ENCODE data around the gene EYS.

DNA sequence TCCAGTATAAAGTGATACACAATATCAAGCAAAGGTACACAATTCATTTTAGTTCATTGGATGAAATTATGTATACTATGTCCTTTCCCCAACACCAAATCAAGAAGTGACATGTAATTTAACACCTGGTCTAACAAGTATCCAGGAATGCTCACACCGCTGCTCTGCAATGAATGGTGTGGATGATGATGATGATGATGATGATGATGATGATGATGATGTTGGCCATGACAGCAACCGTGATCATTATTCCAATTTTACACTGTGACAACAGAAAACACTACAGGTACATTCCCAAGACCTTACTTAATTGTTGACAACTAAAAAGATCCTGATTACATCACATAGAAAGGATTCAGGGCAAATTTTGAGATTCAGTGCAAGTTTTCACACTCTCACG is 1449.4 kb downstream of the EYS start:
- TF ChIP-seq, protein P1, sequence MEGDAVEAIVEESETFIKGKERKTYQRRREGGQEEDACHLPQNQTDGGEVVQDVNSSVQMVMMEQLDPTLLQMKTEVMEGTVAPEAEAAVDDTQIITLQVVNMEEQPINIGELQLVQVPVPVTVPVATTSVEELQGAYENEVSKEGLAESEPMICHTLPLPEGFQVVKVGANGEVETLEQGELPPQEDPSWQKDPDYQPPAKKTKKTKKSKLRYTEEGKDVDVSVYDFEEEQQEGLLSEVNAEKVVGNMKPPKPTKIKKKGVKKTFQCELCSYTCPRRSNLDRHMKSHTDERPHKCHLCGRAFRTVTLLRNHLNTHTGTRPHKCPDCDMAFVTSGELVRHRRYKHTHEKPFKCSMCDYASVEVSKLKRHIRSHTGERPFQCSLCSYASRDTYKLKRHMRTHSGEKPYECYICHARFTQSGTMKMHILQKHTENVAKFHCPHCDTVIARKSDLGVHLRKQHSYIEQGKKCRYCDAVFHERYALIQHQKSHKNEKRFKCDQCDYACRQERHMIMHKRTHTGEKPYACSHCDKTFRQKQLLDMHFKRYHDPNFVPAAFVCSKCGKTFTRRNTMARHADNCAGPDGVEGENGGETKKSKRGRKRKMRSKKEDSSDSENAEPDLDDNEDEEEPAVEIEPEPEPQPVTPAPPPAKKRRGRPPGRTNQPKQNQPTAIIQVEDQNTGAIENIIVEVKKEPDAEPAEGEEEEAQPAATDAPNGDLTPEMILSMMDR (IDR thresholded peaks at IDR 0.05; ENCODE audit: low read depth, low read length, poor library complexity, severe bottlenecking): no peak
- no peak for TF ChIP-seq EZH2phosphoT487 (IDR thresholded peaks at IDR 0.05; ENCODE audit: borderline replicate concordance, low read length)
